Measurements from ENCODE around the gene TMA7B.

Gene TMA7B

GRCh38 chr22:40002935-40003715 is 42.9 kb downstream of the TMA7B start:
- TF ChIP-seq ZNF274 (IDR thresholded peaks at IDR 0.05; ENCODE audit: low read depth, low read length), result no peak
- no peak overlapping the region for H3K4me3 ChIP-seq (ENCODE audit: low read length)

- no peak overlapping the region for H3K4me3 ChIP-seq (ENCODE audit: low read length)
- TF ChIP-seq ZNF274 (IDR thresholded peaks at IDR 0.05; ENCODE audit: low read depth, low read length), result no peak
Measured at GRCh38 chr22:40004836-40005235, 44.6 kb downstream of the TMA7B start.

- no peak for TF ChIP-seq ZNF274 (IDR thresholded peaks at IDR 0.05; ENCODE audit: low read depth, low read length)
- H3K4me3 ChIP-seq (ENCODE audit: low read length), result no peak overlapping the region
Measured at GRCh38 chr22:40006641-40007040, 46.4 kb downstream of the TMA7B start.

GRCh38 chr22:40007853-40008710 is 47.9 kb downstream of the TMA7B start:
- no peak for TF ChIP-seq ZNF274 (IDR thresholded peaks at IDR 0.05; ENCODE audit: low read depth, low read length)
- no peak overlapping the region for H3K4me3 ChIP-seq (ENCODE audit: low read length)

GRCh38 chr22:40008726-40009291 is 48.6 kb downstream of the TMA7B start:
- H3K4me3 ChIP-seq (ENCODE audit: low read length), result no peak overlapping the region
- no peak for TF ChIP-seq ZNF274 (IDR thresholded peaks at IDR 0.05; ENCODE audit: low read depth, low read length)

- H3K4me3 ChIP-seq (ENCODE audit: low read length), result no peak overlapping the region
- TF ChIP-seq ZNF274 (IDR thresholded peaks at IDR 0.05; ENCODE audit: low read depth, low read length), result no peak
Measured at GRCh38 chr22:40009292-40009774, 49.1 kb downstream of the TMA7B start.

- no peak overlapping the region for H3K4me3 ChIP-seq (ENCODE audit: low read length)
- TF ChIP-seq ZNF274 (IDR thresholded peaks at IDR 0.05; ENCODE audit: low read depth, low read length), result no peak
Measured at GRCh38 chr22:40009951-40010671, 49.9 kb downstream of the TMA7B start.

GRCh38 chr22:40010746-40011145 is 50.5 kb downstream of the TMA7B start:
- no peak overlapping the region for H3K4me3 ChIP-seq (ENCODE audit: low read length)
- no peak for TF ChIP-seq ZNF274 (IDR thresholded peaks at IDR 0.05; ENCODE audit: low read depth, low read length)

Data from GM08714 (cell line).